HG03354 (cell line): Measurements from ENCODE around the gene KLRG1.

Source experiments
- ATAC-seq: cut with Tn5 transposase; IDR thresholded peaks from one replicate; pipeline ENCODE4 v1.9.1; 2021; ENCODE audit warnings: mild to moderate bottlenecking; ENCODE audit not compliant: unreplicated experiment, poor library complexity, severe bottlenecking

Gene KLRG1

GRCh38 chr12:9037431-9037830, 48.1 kb downstream of the KLRG1 start:
- no peak for ATAC-seq

GRCh38 chr12:9039397-9039977, 50.1 kb downstream of the KLRG1 start:
- ATAC-seq = no peak

GRCh38 chr12:9040484-9041186, 51.3 kb downstream of the KLRG1 start:
- ATAC-seq = no peak

GRCh38 chr12:9041321-9041720, 52.0 kb downstream of the KLRG1 start:
- ATAC-seq = no peak

- no peak for ATAC-seq
Measured at GRCh38 chr12:9043766-9044165, 54.4 kb downstream of the KLRG1 start.

GRCh38 chr12:9047105-9047504, 57.8 kb downstream of the KLRG1 start:
- no peak for ATAC-seq

- ATAC-seq = no peak
Measured at GRCh38 chr12:9048930-9049329, 59.6 kb downstream of the KLRG1 start.

GRCh38 chr12:9049520-9050133, 60.3 kb downstream of the KLRG1 start:
- ATAC-seq = no peak

- no peak for ATAC-seq
Measured at GRCh38 chr12:9050521-9051157, 61.3 kb downstream of the KLRG1 start.

GRCh38 chr12:9051158-9051550, 61.8 kb downstream of the KLRG1 start:
- ATAC-seq = no peak

- ATAC-seq = no peak
Measured at GRCh38 chr12:9052610-9053009, 63.3 kb downstream of the KLRG1 start.
